Effector memory CD4-positive, alpha-beta T cell (primary cell): ENCODE results near the gene TMEM50A.
"Not testable (repeated sequence)": the region's sequence is repeated elsewhere in the genome, so short reads cannot be mapped to it uniquely, and the experiment has no call there.

Experiments used
- DNase-seq, 3 donors: peaks; one replicate each; pipeline ENCODE4 v3.0.0-alpha.2; 2020
- H3K27ac ChIP-seq: 2 replicates; pipeline ENCODE4 v1.7.0; 2013; ENCODE audit warnings: mild to moderate bottlenecking, low read length, moderate library complexity; ENCODE audit not compliant: insufficient read depth, poor library complexity, severe bottlenecking
- H3K27me3 ChIP-seq: replicated peaks from 2 replicates; pipeline ENCODE4 v1.7.0; 2013; ENCODE audit warnings: mild to moderate bottlenecking, low read length; ENCODE audit not compliant: insufficient read depth, control insufficient read depth, poor library complexity, severe bottlenecking
- H3K36me3 ChIP-seq: 2 replicates; pipeline ENCODE4 v1.7.0; 2013; ENCODE audit warnings: mild to moderate bottlenecking, low read length, moderate library complexity; ENCODE audit not compliant: control insufficient read depth, insufficient read depth
- H3K4me1 ChIP-seq: 2 replicates; pipeline ENCODE4 v1.7.0; 2013; ENCODE audit warnings: low read length, mild to moderate bottlenecking; ENCODE audit not compliant: control insufficient read depth, insufficient read depth, poor library complexity, severe bottlenecking
- H3K4me3 ChIP-seq: 2 replicates; pipeline ENCODE4 v1.7.0; 2013; ENCODE audit warnings: low read length, low read depth, mild to moderate bottlenecking; ENCODE audit not compliant: insufficient read depth, poor library complexity, severe bottlenecking
- H3K9me3 ChIP-seq: 2 replicates; pipeline ENCODE4 v1.7.0; 2013; ENCODE audit warnings: mild to moderate bottlenecking, low read length, moderate library complexity; ENCODE audit not compliant: control insufficient read depth

Gene TMEM50A

DNA sequence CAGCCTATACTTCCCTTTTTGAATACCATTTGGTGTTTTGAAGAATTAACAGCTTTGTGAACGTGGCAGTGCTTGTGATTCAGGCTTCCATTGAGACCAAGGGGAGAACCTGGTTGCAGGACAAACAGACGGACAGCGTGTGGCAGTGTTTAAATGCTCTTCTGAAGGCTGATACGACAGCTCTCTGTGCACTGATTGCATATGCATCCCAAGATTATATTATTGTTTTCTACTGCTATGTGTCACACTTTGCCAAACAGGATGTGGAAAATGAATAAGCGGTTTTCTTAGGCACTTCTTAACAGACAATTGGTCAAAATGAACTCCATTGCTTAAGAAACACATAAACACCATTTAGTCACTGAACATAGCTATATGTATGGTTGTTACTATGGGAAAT, 8.2 kb upstream of the TMEM50A start:
- not testable (repeated sequence) for H3K36me3 ChIP-seq, H3K4me3 ChIP-seq, DNase-seq, H3K9me3 ChIP-seq, H3K27me3 ChIP-seq, H3K4me1 ChIP-seq, H3K27ac ChIP-seq

DNA sequence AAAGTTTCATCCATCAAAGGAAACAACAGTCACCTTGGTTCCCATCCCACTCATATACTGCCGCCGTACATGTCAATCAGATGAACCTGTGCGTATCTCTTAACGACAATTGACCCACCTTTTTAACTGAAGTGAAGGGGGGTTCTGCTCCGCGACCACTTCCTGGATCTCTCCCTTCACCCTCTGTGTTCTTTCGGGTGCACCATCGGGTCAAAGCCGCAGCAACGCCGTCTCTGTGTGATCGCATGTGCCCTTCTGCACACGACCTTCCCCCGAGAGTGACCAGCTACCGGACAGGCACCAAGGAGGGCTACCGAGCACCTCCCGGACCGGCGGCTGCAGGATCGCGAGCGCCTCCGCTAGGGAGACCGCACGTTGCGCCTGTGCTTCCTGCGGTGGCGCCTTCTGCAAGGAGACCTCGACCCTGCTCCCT, 1.2 kb upstream of the TMEM50A start:
- Histone ChIP-seq H3K4me1 (peaks cover 23% of the 10 kb centered on the region), H3K27ac (peak overlapping the region; percentile 64), H3K4me3 (peak overlapping the region; percentile 61)
- not testable (repeated sequence) for H3K27me3 ChIP-seq, H3K36me3 ChIP-seq, H3K9me3 ChIP-seq
- peak in 2 of 3 donors; percentile 6 to 13 for DNase-seq

DNA sequence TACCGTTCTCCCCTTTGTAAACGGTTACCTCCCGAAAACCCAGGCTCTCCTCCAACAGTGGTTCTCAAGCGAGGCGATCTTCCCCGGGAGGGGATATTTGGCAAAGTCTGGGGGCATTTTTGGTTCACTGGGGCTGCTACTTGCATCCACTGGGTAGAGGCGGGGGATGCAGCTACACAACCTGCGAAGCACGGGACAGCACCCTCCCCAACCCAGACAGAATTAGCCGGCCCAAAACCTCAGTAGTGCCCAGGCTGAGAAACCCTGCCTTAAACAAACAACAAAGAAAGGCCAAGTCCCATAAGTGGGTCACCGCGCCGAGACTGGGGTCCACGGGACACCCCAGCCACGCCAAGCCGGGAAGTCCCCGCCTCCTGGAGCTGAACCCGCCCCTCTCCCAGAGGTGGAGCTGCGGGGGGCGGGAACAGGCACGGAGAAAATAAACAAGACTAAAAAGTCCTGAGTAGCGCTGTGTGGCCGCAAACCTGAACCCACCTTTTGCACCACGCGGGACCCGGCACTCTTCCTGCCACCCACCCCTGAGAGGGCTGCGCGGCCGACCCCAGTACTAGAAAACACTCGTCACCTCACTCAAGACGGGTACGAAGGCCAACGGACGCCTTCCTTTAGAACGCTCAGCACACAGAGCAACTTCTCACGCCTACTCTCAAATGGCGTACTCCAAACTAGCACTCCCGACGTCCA, 499 bp upstream of the TMEM50A start:
- not testable (repeated sequence) for H3K9me3 ChIP-seq, H3K27me3 ChIP-seq, H3K36me3 ChIP-seq
- peak; percentile 42 to 45 (median 45) for DNase-seq
- Histone ChIP-seq H3K4me3 (peak overlapping the region; percentile 89), H3K4me1 (peaks cover 23% of the 10 kb centered on the region), H3K27ac (peak overlapping the region; percentile 97)

DNA sequence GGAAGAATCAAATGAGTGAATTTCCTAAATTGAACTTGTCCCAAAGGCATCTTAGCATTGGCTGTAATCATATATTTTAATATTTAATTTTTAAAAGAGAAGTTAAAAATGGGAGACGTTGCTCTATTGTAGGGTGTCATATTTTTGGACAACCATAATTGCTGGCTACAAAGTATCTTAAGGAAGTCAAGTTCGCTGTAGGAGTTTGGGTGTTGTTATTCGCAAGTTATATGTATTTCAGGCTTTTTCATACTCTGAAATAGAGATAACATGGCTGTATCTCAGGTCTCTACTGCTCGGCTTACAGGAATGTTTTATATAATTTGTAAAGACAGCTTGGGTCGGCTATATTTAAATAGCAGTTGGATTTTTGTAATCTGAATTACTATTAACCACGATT, 852 bp downstream of the TMEM50A start:
- no peak for DNase-seq
- H3K4me1 ChIP-seq = peaks cover 23% of the 10 kb centered on the region
- H3K27me3 ChIP-seq = no peaks in the 10 kb centered on the region
- no peaks in the 10 kb centered on the region for H3K9me3 ChIP-seq
- H3K27ac ChIP-seq = peak overlapping the region; percentile 97
- H3K36me3 ChIP-seq = peaks cover 12% of the 10 kb centered on the region
- H3K4me3 ChIP-seq = peak overlapping the region; percentile 89

- no peaks in the 10 kb centered on the region for H3K9me3 ChIP-seq
- no peak for DNase-seq
- no peak overlapping the region for H3K4me3 ChIP-seq
- no peaks in the 10 kb centered on the region for H3K27me3 ChIP-seq
- H3K27ac ChIP-seq = no peak overlapping the region
- peaks cover 18% of the 10 kb centered on the region for H3K36me3 ChIP-seq
- H3K4me1 ChIP-seq = peaks cover 23% of the 10 kb centered on the region
Observed at GRCh38 chr1:25341746-25342145, 3.6 kb downstream of the TMEM50A start.

DNA sequence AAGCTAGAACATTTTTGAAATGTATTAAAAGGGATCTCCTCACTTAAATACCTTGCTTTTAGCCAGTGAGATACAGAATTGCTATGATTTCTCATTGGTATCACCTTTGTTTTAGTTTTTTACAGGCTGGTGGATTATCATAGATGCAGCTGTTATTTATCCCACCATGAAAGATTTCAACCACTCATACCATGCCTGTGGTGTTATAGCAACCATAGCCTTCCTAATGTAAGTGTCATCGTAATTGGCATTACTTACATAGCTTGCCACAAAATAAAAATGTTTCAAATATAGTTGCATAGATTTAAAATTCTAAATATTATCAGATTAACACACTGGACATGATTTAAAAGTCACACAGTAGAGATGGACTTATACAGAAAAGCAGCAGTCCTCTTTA, 4.7 kb downstream of the TMEM50A start:
- Histone ChIP-seq H3K9me3 (no peaks in the 10 kb centered on the region), H3K4me1 (peaks cover 23% of the 10 kb centered on the region)

GRCh38 chr1:25343872-25344271, 5.7 kb downstream of the TMEM50A start:
- H3K4me3 ChIP-seq = no peak overlapping the region
- H3K9me3 ChIP-seq = no peaks in the 10 kb centered on the region
- no peaks in the 10 kb centered on the region for H3K27me3 ChIP-seq
- peaks cover 19% of the 10 kb centered on the region for H3K4me1 ChIP-seq
- no peak for DNase-seq
- no peak overlapping the region for H3K27ac ChIP-seq
- H3K36me3 ChIP-seq = peaks cover 26% of the 10 kb centered on the region

More for the DNA sequence above, 4.7 kb downstream of the TMEM50A start:
- H3K27me3 ChIP-seq = no peaks in the 10 kb centered on the region
- H3K36me3 ChIP-seq = peaks cover 21% of the 10 kb centered on the region
- DNase-seq = no peak
- no peak overlapping the region for H3K4me3 ChIP-seq
- no peak overlapping the region for H3K27ac ChIP-seq

DNA sequence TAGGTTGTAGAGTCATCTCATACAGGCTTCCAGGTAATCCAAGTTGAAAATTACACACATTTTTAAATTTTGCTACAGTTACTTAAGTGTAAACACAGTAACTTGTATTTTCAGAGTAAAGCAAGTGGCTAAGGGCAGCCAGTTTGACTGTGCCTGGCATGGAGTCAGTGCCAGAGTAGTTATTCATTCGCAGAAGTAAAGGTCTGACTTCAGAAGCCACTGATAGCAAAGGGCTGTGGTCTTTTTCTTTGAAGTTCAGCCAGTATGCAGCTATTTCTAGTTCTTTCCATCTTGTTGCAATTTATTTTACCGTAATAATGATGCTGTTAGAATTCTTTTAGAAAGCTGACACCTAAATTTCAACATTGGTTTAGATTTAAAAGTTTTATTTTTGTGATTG, 9.4 kb downstream of the TMEM50A start:
- no peak for DNase-seq
- Histone ChIP-seq H3K27ac (no peak overlapping the region), H3K36me3 (peaks cover 35% of the 10 kb centered on the region), H3K4me1 (no peaks in the 10 kb centered on the region), H3K9me3 (no peaks in the 10 kb centered on the region), H3K27me3 (no peaks in the 10 kb centered on the region), H3K4me3 (no peak overlapping the region)

- H3K36me3 ChIP-seq = peaks cover 40% of the 10 kb centered on the region
- no peak overlapping the region for H3K4me3 ChIP-seq
- H3K4me1 ChIP-seq = no peaks in the 10 kb centered on the region
- no peaks in the 10 kb centered on the region for H3K9me3 ChIP-seq
- H3K27me3 ChIP-seq = no peaks in the 10 kb centered on the region
- H3K27ac ChIP-seq = no peak overlapping the region
- DNase-seq = no peak
Observed at GRCh38 chr1:25349606-25350005, 11.5 kb downstream of the TMEM50A start.

DNA sequence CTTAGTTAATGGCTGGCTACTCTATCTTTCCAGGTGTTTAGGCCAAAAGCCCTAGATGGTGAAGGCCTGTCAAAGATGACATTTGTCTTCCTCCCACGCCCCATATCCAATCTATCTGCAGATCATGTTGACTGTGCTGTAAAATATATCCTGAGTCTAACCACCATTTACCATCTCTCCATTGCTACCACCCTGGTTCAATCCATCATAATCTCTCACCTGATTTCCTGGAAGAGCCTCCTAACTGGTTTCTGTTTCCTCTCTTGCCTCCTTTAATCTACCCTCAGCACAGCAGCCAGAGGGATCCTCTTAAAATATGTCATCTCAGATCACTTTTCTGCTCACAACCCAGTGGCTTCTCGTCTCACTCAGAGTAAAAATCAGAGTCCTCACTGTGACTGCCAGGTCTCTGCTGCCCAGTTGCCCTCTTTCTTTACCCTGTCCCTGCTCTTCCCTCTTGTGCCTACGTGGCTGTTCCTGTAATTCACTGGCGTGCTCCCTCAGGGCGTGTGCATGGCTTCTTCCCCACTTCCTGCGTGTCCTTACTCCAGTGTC, 17.8 kb downstream of the TMEM50A start:
- H3K36me3 ChIP-seq = peaks cover 63% of the 10 kb centered on the region
- no peaks in the 10 kb centered on the region for H3K27me3 ChIP-seq
- no peak overlapping the region for H3K4me3 ChIP-seq
- H3K9me3 ChIP-seq = no peaks in the 10 kb centered on the region
- peak overlapping the region; percentile 49 for H3K27ac ChIP-seq
- DNase-seq = no peak
- peaks cover 14% of the 10 kb centered on the region for H3K4me1 ChIP-seq
